HepG2 (cell line): ENCODE data around the gene NDUFA8.

Experiments used
- CSRNP2 ChIP-seq: sonication (generic); formaldehyde crosslinking; conservative IDR thresholded peaks from 2 replicates; pipeline ENCODE4 v1.8.0; 2022; ENCODE audit warnings: low read depth, missing genetic modification reagents
- CTCF ChIP-seq: sonication (generic); formaldehyde crosslinking; IDR thresholded peaks from 2 replicates; pipeline ENCODE4 v1.5.0; 2020; ENCODE audit warnings: mild to moderate bottlenecking, missing genetic modification reagents, moderate library complexity
- E2F1 ChIP-seq: sonication (generic); formaldehyde crosslinking; IDR thresholded peaks from 2 replicates; pipeline ENCODE4 v1.5.0; 2020; ENCODE audit warnings: missing genetic modification reagents
- NR2C2 ChIP-seq: sonication (generic); formaldehyde crosslinking; IDR thresholded peaks from 2 replicates; pipeline ENCODE4 v1.4.0; 2020; ENCODE audit warnings: missing genetic modification reagents, mild to moderate bottlenecking, moderate library complexity, borderline replicate concordance
- POLR2A ChIP-seq, 2 experiments: IDR thresholded peaks; 2 replicates each; pipeline ENCODE4 v1.6.1; 2011; ENCODE audit warnings: low read depth in 2 of 2, low read length in 2 of 2, mild to moderate bottlenecking in 1 of 2, moderate library complexity in 1 of 2; ENCODE audit not compliant: insufficient read depth in 1 of 2
- POLR2AphosphoS5 ChIP-seq: IDR thresholded peaks from 2 replicates; pipeline ENCODE4 v1.6.1; 2012; ENCODE audit warnings: low read depth, low read length
- SMC3 ChIP-seq: IDR thresholded peaks from 2 replicates; pipeline ENCODE4 v1.6.1; 2011; ENCODE audit warnings: low read length, improper control_type of control experiment
- TAF1 ChIP-seq: sonication (generic); formaldehyde crosslinking; IDR thresholded peaks from 2 replicates; pipeline ENCODE4 v1.4.0; 2020; ENCODE audit warnings: missing genetic modification reagents
- U2AF2 ChIP-seq: fragments of 200-400 bp; formaldehyde crosslinking; IDR thresholded peaks from 2 replicates; pipeline ENCODE4 v1.6.1; 2017; ENCODE audit warnings: low read depth, mild to moderate bottlenecking, low read length
- ZNF256 ChIP-seq: sonication (generic); formaldehyde crosslinking; conservative IDR thresholded peaks from 2 replicates; pipeline ENCODE4 v1.4.0; 2020; ENCODE audit warnings: missing genetic modification reagents
- ZNF547 ChIP-seq: sonication (generic); formaldehyde crosslinking; IDR thresholded peaks from 2 replicates; pipeline ENCODE4 v1.5.1; 2020; ENCODE audit warnings: mild to moderate bottlenecking, missing genetic modification reagents

GRCh38 chr9:122103985-122104384 is 55.6 kb downstream of the NDUFA8 start:
- no peak for TF ChIP-seq POLR2AphosphoS5
- TF ChIP-seq CTCF (CRISPR knock-in tag): no peak
- TF ChIP-seq POLR2A (IDR thresholded peaks at IDR 0.05; ENCODE audit: insufficient read depth in 1 of 2, low read depth in 2 of 2, low read length in 2 of 2): no peak
- no peak for TF ChIP-seq E2F1
- TF ChIP-seq U2AF2: no peak
- TF ChIP-seq ZNF256 (CRISPR knock-in tag): no peak
- no peak for TF ChIP-seq ZNF547
- TF ChIP-seq SMC3: no peak
- no peak for TF ChIP-seq NR2C2
- no peak for TF ChIP-seq CSRNP2 (CRISPR knock-in tag)
- no peak for TF ChIP-seq TAF1 (CRISPR knock-in tag)
